ENCODE data around the gene OTUB1. TPM values are rescaled to one million over a fixed set of nuclear protein-coding genes. Genes with fewer than 3 reads are reported as not detected.

Gene OTUB1
- total RNA-seq, 2 donors from 2014 or later, result 87.7 to 95.1 TPM

DNA sequence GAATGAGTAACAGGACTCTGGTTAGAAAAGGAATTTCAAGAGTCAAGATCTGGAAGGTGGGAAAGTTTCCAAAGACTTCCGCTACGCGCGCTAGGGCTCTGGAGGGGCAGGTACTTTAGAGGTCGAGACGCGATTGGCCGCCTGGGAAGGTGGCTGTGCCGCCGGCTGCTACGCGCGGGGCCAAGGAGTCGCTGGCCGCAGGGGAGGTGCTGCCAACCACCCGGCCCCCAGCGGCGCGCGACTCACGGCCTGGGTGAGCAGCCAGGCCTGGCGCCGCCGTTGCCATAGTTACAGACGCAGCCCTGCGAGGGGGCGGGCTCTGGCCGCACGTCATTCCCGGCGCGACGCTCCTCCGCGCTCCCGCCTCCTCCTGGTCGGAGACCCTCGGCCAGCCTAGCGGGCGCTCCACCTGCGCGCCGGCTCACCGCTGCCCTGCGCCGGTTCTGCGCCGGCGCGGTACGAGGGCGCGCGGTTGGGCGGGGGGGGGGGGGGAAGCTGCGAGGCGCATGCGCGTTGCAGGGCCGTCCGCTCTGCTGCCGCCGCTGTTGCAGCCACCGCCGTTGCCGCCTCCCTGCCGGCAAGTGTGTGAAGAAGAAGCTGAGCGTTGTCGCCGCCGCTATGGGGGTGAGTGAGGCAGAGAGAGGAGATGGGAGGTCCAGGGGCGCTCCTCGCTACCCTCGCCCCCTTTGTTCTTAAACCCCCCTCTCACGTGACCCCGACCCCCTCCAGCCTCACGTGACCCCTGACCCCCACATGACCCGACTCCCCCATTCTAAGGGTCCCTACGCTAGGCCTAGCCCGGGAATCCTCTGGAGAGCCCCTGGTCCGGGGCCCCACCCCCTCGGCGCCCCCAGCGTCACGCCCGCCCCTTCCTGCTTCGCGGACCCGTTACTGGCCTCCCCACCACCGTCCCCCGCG is 47.5 kb upstream of the OTUB1 start, which contains the start of gene NAA40:
Gene NAA40, plus strand, starts transcription at position 524 of the 918 bp plus-strand sequence. Its CDS starts 95 bp downstream, at position 619.
- H3K9ac ChIP-seq (ENCODE audit: extremely low read depth, low read length, poor library complexity, severe bottlenecking), result peak within 1 kb of the TSS; percentile 72
- no peaks in the 10 kb centered on the region for H3K9me3 ChIP-seq (ENCODE audit: control insufficient read depth, low read length)
- peak within 1 kb of the TSS; percentile 97 for H3K4me3 ChIP-seq (ENCODE audit: low read length)
- peak within 1 kb of the TSS; percentile 80 for H3K27ac ChIP-seq (ENCODE audit: low read depth, low read length)
- 0% methylated on average over 3 to 70 of the region's 92 CpGs for WGBS, 2 experiments (ENCODE audit: insufficient coverage in 1 of 2, insufficient read length in 1 of 2)
- H3K4me1 Mint-ChIP-seq, result peaks cover 28% of the 10 kb centered on the region
- peaks cover 6% of the 10 kb centered on the region for H3K36me3 Mint-ChIP-seq (ENCODE audit: low read depth)
- no peaks in the 10 kb centered on the region for H3K4me1 ChIP-seq (ENCODE audit: control insufficient read depth, insufficient read depth, low read length)
- H3K36me3 ChIP-seq (ENCODE audit: control insufficient read depth, insufficient read depth, low read length), result peaks cover 7% of the 10 kb centered on the region
- peaks cover 1% of the 10 kb centered on the region for H3K9me3 Mint-ChIP-seq
- H3K27ac Mint-ChIP-seq, result peak within 1 kb of the TSS; percentile 95
- DNase-seq, result peak; percentile 99
- no peaks in the 10 kb centered on the region for H3K27me3 ChIP-seq (ENCODE audit: control insufficient read depth, insufficient read depth, low read length, poor library complexity, severe bottlenecking)
- peak within 1 kb of the TSS; percentile 82 for H3K4me3 Mint-ChIP-seq
- no peaks in the 10 kb centered on the region for H3K27me3 Mint-ChIP-seq (ENCODE audit: insufficient read depth)
- TF ChIP-seq, protein P1, sequence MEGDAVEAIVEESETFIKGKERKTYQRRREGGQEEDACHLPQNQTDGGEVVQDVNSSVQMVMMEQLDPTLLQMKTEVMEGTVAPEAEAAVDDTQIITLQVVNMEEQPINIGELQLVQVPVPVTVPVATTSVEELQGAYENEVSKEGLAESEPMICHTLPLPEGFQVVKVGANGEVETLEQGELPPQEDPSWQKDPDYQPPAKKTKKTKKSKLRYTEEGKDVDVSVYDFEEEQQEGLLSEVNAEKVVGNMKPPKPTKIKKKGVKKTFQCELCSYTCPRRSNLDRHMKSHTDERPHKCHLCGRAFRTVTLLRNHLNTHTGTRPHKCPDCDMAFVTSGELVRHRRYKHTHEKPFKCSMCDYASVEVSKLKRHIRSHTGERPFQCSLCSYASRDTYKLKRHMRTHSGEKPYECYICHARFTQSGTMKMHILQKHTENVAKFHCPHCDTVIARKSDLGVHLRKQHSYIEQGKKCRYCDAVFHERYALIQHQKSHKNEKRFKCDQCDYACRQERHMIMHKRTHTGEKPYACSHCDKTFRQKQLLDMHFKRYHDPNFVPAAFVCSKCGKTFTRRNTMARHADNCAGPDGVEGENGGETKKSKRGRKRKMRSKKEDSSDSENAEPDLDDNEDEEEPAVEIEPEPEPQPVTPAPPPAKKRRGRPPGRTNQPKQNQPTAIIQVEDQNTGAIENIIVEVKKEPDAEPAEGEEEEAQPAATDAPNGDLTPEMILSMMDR (conservative IDR thresholded peaks at IDR 0.05), result no peak

DNA sequence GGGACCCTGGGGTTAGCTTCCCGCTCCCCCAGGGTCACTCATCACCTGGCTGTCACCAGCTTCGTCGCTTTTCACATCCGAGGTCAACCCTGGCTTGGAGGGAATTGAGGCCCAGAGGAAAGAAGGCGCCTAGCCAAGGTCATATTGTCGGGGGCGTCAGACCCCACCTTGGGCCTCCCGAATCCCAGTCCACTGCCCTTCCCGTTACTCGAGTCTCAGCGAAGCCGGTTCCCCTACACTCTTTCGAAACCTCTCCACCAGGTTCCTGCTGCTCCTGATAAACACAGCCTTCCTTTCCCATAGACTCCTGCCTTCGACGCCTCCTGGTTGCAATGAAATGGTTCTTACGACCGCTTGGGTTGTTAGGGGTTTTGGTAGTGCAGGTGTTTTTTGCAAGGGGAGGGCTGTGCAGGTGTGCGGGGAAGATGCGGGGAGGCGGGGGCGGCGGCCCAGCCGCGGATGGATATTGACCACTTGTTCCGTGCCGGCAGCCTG is 46.8 kb upstream of the OTUB1 start:
- H3K4me1 ChIP-seq (ENCODE audit: control insufficient read depth, insufficient read depth, low read length), result no peaks in the 10 kb centered on the region
- 4 to 10% methylated on average over 14 to 26 of the region's 26 CpGs for WGBS, 2 experiments (ENCODE audit: insufficient coverage in 1 of 2, insufficient read length in 1 of 2)
- H3K27me3 Mint-ChIP-seq (ENCODE audit: insufficient read depth), result no peaks in the 10 kb centered on the region
- H3K27me3 ChIP-seq (ENCODE audit: control insufficient read depth, insufficient read depth, low read length, poor library complexity, severe bottlenecking), result no peaks in the 10 kb centered on the region
- peak overlapping the region; percentile 72 for H3K9ac ChIP-seq (ENCODE audit: extremely low read depth, low read length, poor library complexity, severe bottlenecking)
- peaks cover 9% of the 10 kb centered on the region for H3K36me3 Mint-ChIP-seq (ENCODE audit: low read depth)
- H3K4me1 Mint-ChIP-seq, result peaks cover 34% of the 10 kb centered on the region
- peak overlapping the region; percentile 80 for H3K27ac ChIP-seq (ENCODE audit: low read depth, low read length)
- peaks cover under 1% of the 10 kb centered on the region for H3K9me3 Mint-ChIP-seq
- no peaks in the 10 kb centered on the region for H3K9me3 ChIP-seq (ENCODE audit: control insufficient read depth, low read length)
- peak overlapping the region; percentile 82 for H3K4me3 Mint-ChIP-seq
- DNase-seq, result no peak
- peak overlapping the region; percentile 95 for H3K27ac Mint-ChIP-seq
- H3K36me3 ChIP-seq (ENCODE audit: control insufficient read depth, insufficient read depth, low read length), result peaks cover 7% of the 10 kb centered on the region
- peak overlapping the region; percentile 95 for H3K4me3 ChIP-seq (ENCODE audit: low read length)
- TF ChIP-seq, protein P1 (conservative IDR thresholded peaks at IDR 0.05), result no peak

DNA sequence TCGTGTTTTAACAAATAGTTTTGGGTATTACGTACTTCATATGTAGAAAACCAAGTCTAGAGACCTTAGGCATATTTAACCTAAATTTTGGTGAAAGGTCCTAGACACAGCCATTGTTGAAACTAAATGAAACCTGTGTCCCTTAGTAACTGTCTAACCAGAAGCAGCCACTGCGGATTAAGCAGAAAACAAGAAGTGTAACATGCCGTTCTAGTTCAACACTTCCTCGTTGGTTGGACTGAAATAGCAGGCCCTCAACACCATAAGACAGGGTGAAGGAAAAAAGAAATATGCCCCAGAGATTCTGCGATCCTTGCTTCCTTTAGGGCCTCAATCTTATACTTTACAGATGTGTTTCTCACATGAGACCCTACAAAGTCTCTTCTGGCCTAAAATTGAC is 45.5 kb upstream of the OTUB1 start:
- no peak overlapping the region for H3K27ac ChIP-seq (ENCODE audit: low read depth, low read length)
- peaks cover 36% of the 10 kb centered on the region for H3K4me1 Mint-ChIP-seq
- H3K4me3 ChIP-seq (ENCODE audit: low read length), result no peak overlapping the region
- TF ChIP-seq, protein P1 (conservative IDR thresholded peaks at IDR 0.05), result no peak
- H3K36me3 Mint-ChIP-seq (ENCODE audit: low read depth), result peaks cover 9% of the 10 kb centered on the region
- peaks cover 7% of the 10 kb centered on the region for H3K4me1 ChIP-seq (ENCODE audit: control insufficient read depth, insufficient read depth, low read length)
- no peak overlapping the region for H3K9ac ChIP-seq (ENCODE audit: extremely low read depth, low read length, poor library complexity, severe bottlenecking)
- H3K27me3 Mint-ChIP-seq (ENCODE audit: insufficient read depth), result no peaks in the 10 kb centered on the region
- H3K4me3 Mint-ChIP-seq, result peak overlapping the region; percentile 82
- H3K27me3 ChIP-seq (ENCODE audit: control insufficient read depth, insufficient read depth, low read length, poor library complexity, severe bottlenecking), result no peaks in the 10 kb centered on the region
- no peaks in the 10 kb centered on the region for H3K9me3 Mint-ChIP-seq
- DNase-seq, result no peak
- H3K36me3 ChIP-seq (ENCODE audit: control insufficient read depth, insufficient read depth, low read length), result peaks cover 7% of the 10 kb centered on the region
- 93% methylated on average over 6 of the region's 6 CpGs for WGBS, 2 experiments (ENCODE audit: insufficient coverage in 1 of 2, insufficient read length in 1 of 2)
- no peaks in the 10 kb centered on the region for H3K9me3 ChIP-seq (ENCODE audit: control insufficient read depth, low read length)
- no peak overlapping the region for H3K27ac Mint-ChIP-seq
